Measurements from ENCODE around the gene LITAFD. TPM values are rescaled to one million over a fixed set of nuclear protein-coding genes. Genes with fewer than 3 reads are reported as not detected.

LITAFD gene
- polyA plus RNA-seq, 1 experiment = not detected

DNA sequence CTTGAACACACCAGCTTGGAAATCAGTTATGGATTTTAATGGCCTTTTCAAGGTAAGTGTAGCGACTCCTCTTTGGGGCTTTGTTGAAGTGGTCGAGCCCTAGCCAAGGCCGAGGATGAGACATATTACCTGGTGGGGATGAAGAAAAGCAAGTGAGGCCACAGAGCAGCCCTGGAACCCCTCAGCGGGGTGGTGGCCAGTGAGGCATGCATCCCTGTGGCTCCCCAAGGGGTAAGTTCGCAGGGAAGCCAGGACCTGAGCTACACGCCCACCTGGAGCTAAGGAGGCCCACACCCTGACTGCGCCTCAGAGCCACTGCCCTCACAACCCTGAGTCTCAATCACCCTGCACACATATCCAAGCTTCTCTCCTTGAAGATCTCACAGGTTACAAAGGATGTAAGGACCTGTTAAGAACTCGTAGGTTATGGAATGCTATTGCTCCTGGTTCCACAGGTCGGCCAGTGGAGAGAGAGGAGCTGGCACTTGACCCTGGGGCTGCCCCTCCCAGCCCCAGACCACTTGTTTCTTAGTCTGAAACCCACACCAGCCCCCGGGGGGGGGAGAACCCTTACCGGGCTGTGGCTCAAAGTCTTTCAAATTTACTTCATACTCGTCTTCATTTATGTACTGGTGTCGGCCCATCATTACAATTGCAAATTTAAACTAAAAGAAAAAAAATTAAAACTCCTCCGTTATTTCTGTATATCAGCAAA lies 12.0 kb downstream of the LITAFD start:
- TF ChIP-seq, protein P1, sequence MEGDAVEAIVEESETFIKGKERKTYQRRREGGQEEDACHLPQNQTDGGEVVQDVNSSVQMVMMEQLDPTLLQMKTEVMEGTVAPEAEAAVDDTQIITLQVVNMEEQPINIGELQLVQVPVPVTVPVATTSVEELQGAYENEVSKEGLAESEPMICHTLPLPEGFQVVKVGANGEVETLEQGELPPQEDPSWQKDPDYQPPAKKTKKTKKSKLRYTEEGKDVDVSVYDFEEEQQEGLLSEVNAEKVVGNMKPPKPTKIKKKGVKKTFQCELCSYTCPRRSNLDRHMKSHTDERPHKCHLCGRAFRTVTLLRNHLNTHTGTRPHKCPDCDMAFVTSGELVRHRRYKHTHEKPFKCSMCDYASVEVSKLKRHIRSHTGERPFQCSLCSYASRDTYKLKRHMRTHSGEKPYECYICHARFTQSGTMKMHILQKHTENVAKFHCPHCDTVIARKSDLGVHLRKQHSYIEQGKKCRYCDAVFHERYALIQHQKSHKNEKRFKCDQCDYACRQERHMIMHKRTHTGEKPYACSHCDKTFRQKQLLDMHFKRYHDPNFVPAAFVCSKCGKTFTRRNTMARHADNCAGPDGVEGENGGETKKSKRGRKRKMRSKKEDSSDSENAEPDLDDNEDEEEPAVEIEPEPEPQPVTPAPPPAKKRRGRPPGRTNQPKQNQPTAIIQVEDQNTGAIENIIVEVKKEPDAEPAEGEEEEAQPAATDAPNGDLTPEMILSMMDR (IDR thresholded peaks at IDR 0.05; ENCODE audit: insufficient read depth, low read depth, low read length) = no peak
- H3K27me3 ChIP-seq (ENCODE audit: control insufficient read depth, insufficient read depth, low read length) = no peaks in the 10 kb centered on the region
- CTCF ChIA-PET = interaction anchor here (1.2 to 1.5 kb wide), 2 partner anchors 8 to 114 kb away, joined by 3 to 5 read pairs; no protein-coding TSS in a partner anchor
- no peak overlapping the region for H3K4me3 ChIP-seq (ENCODE audit: low read depth, low read length)
- peaks cover 33% of the 10 kb centered on the region for H3K36me3 ChIP-seq (ENCODE audit: control insufficient read depth, insufficient read depth, low read length)
- DNase-seq (ENCODE audit: low read depth) = no peak
- POLR2A ChIA-PET = interaction anchor here (0.7 kb wide), 1 partner anchor 25 kb away, joined by 3 read pairs; no protein-coding TSS in a partner anchor

DNA sequence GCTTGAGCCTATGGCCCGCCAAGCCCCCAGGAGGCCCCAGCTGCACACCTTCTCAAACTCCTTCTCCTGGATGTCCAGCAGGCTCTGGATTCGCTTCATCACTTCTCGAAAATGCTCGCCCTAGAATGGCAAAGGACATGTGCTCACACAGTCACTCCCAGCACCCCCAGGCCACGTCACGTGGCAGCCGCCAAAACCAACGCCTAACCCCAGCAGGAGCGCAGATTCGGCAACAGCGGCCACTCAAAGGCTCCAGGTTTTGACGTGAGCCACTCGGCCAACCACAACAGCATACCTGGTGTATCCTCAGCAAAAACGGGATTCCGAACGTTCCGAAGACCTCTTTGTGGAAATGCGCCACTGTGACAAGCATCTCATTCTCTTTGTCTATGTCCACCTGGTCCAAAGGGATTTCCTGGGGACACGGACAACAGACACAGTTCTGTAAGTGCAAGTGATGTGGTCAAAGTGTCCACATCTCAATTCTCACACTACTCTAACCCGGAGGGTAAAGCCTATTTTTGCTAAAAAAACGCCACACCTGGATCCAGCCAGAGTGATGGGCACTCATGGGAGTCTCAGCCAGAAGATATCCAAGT lies 12.7 kb downstream of the LITAFD start:
- H3K36me3 ChIP-seq (ENCODE audit: control insufficient read depth, insufficient read depth, low read length) = peaks cover 37% of the 10 kb centered on the region
- CTCF ChIA-PET = interaction anchor here (1.3 kb wide), 1 partner anchor 8 kb away, joined by 3 read pairs; no protein-coding TSS in a partner anchor

DNA sequence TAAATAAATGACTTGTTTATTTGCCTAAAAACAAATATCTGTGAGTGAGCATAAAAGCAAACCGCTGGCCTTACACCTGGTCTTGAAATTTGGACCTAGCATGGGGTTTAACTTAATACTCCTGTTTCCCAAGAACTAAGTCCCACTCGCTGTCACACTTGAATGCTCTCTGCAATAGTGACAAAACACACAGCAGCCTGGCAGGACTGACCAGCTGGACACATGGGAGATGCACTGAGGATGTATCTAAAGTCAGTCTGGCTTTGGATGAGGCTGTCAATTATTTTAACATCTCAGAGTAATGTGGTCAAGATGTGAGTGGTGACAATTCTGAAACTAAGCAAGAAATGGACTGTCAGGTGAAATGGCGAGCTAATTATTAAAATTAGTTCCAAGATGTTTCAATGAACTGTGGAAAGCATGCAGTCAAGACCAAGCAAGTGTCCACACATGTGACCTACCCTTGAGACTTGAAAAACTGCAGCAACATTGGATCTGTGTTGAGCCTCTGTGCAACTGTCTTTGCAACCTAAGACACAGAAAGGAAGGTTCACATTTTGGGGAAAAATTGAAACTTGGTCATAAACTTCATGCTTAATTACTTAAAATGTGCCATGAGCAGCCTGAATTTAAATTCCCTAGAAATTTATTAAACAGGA lies 16.6 kb downstream of the LITAFD start:
- ChIA-PET CTCF (interaction anchor here (1.4 kb wide), 2 partner anchors 8 to 110 kb away, joined by 3 read pairs; no protein-coding TSS in a partner anchor), POLR2A (no interaction called here)
- H3K27me3 ChIP-seq (ENCODE audit: control insufficient read depth, insufficient read depth, low read length) = no peaks in the 10 kb centered on the region
- TF ChIP-seq, protein P1 (IDR thresholded peaks at IDR 0.05; ENCODE audit: insufficient read depth, low read depth, low read length) = no peak
- no peak overlapping the region for H3K4me3 ChIP-seq (ENCODE audit: low read depth, low read length)
- DNase-seq (ENCODE audit: low read depth) = no peak
- peaks cover 43% of the 10 kb centered on the region for H3K36me3 ChIP-seq (ENCODE audit: control insufficient read depth, insufficient read depth, low read length)

More for the DNA sequence above, 12.7 kb downstream of the LITAFD start:
- Histone ChIP-seq H3K27me3 (ENCODE audit: control insufficient read depth, insufficient read depth, low read length) (no peaks in the 10 kb centered on the region), H3K4me3 (ENCODE audit: low read depth, low read length) (no peak overlapping the region)
- POLR2A ChIA-PET = interaction anchor here (0.7 kb wide), 1 partner anchor 24 kb away, joined by 3 read pairs; no protein-coding TSS in a partner anchor
- TF ChIP-seq, protein P1 (IDR thresholded peaks at IDR 0.05; ENCODE audit: insufficient read depth, low read depth, low read length) = no peak
- DNase-seq (ENCODE audit: low read depth) = no peak

DNA sequence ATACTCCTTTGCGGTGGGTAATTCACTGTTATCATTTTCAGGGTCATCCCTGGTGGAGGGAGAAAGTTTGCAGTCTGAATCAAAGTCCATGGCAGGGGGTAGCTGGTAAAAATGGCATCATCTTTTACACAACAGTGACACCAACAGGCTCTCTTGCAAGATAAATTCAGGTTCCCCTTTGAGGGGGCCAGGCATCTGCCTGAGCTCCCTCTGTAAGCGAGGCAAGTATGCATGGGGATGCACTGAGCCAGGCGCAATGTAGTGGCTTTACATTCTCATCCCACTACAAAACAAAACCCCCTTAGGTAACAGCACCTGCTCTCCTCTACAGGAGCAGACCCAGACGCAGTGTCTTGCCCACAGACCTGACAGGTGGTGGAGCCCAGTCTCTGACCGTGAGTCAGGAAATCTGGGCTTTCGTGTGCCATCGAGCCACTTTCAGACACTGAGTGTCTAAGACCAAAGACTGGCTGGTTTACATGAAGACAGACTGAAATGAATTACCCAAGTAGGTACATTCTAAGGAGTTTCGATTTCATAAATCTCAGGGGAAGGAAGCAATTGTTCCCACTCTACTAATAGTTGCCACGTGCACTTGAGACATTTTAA lies 17.7 kb downstream of the LITAFD start:
- DNase-seq (ENCODE audit: low read depth) = no peak

More for the DNA sequence above, 17.7 kb downstream of the LITAFD start:
- ChIA-PET CTCF (interaction anchor here (1.4 kb wide), 2 partner anchors 9 to 109 kb away, joined by 3 read pairs; no protein-coding TSS in a partner anchor), POLR2A (no interaction called here)
- H3K4me3 ChIP-seq (ENCODE audit: low read depth, low read length) = no peak overlapping the region
- no peaks in the 10 kb centered on the region for H3K27me3 ChIP-seq (ENCODE audit: control insufficient read depth, insufficient read depth, low read length)
- TF ChIP-seq, protein P1 (IDR thresholded peaks at IDR 0.05; ENCODE audit: insufficient read depth, low read depth, low read length) = no peak
- H3K36me3 ChIP-seq (ENCODE audit: control insufficient read depth, insufficient read depth, low read length) = peaks cover 40% of the 10 kb centered on the region
